K562 (cell line): Measurements from ENCODE around the gene FIZ1. TPM values are rescaled to one million over a fixed set of nuclear protein-coding genes. Genes with fewer than 3 reads are reported as not detected.
A peak's percentile ranks its signal among the peaks of the same experiment; 100 is the strongest.

Source experiments
- CBX1 ChIP-seq: sonication (generic); IDR thresholded peaks from 2 replicates; pipeline ENCODE4 v1.6.1; 2016; ENCODE audit warnings: antibody characterized with exemption, low read depth, mild to moderate bottlenecking
- HDAC1 ChIP-seq, 2 experiments: fragments of 450-650 bp; IDR thresholded peaks; 2 replicates each; pipeline ENCODE4 v1.6.1; 2016 to 2017; ENCODE audit warnings: inconsistent platforms in 1 of 2, mild to moderate bottlenecking in 1 of 2, moderate library complexity in 1 of 2
- KDM2B ChIP-seq: fragments of 250-450 bp; sonication (Bioruptor Pico); IDR thresholded peaks from 2 replicates; pipeline ENCODE4 v1.8.0; 2021; ENCODE audit warnings: mild to moderate bottlenecking, moderate library complexity
- MGA ChIP-seq: fragments of 450-650 bp; IDR thresholded peaks from 2 replicates; pipeline ENCODE4 v1.6.1; 2016; ENCODE audit warnings: mild to moderate bottlenecking, moderate library complexity
- NBN ChIP-seq: fragments of 450-650 bp; IDR thresholded peaks from 2 replicates; pipeline ENCODE4 v1.6.1; 2016; ENCODE audit warnings: low read depth, mild to moderate bottlenecking
- RBFOX2 ChIP-seq: fragments of 200-400 bp; formaldehyde crosslinking; IDR thresholded peaks from 2 replicates; pipeline ENCODE4 v1.6.1; 2017; ENCODE audit warnings: low read depth, mild to moderate bottlenecking, low read length, moderate library complexity
- ZFX ChIP-seq: sonication (generic); formaldehyde crosslinking; IDR thresholded peaks from 2 replicates; pipeline ENCODE4 v1.8.0; 2022; ENCODE audit warnings: mild to moderate bottlenecking, missing genetic modification reagents, moderate library complexity
- polyA plus RNA-seq, 8 experiments: library from polyadenylated mRNA; depleted of rRNA in 4 of 8; stranded (reverse) in 5 of 8; unstranded in 3 of 8; fragments of >200 nt; fragmentation: Nextera tagmentation in 2 of 8; fragmentation: Illumina TruSeq in 1 of 8; extraction: Ambion mirVana in 2 of 8; extraction: Trizol in 1 of 8; gene quantifications; 2 replicates each; pipeline versions ENCODE4 v1.2.1 to v1.2.3, GENCODE V29; 2011 to 2014; ENCODE audit warnings: inconsistent platforms in 1 of 8, missing spikeins in 1 of 8
- total RNA-seq, 7 experiments: library from RNA; depleted of rRNA in 6 of 7; stranded (reverse); fragments of >200 nt in 6 of 7; fragmentation: Illumina TruSeq in 2 of 7; extraction: Trizol in 2 of 7; gene quantifications; 2 replicates each; pipeline versions ENCODE4 v1.2.1 to v1.2.3, GENCODE V29; 2011 to 2021; ENCODE audit warnings: low replicate concordance in 1 of 7

FIZ1 gene
- total and polyA plus RNA-seq, 9 of the 15 experiments (the other 6 are each of a cell fraction or from before 2014, with no cell fraction given) = 0.79 to 17.5 (median 5.5) TPM

GRCh38 chr19:55642153-55643002 is 43.1 kb upstream of the FIZ1 start (continued):
- TF ChIP-seq MGA (peak; percentile 21; the same call in 1 of the 2 replicates), HDAC1 (IDR thresholded peaks at IDR 0.05) (0 out of 4 replicates have a peak, but pooled peaks of 1 of the 2 experiments have one; percentile 41), RBFOX2 (peak; percentile 36), ZFX (CRISPR knock-in tag) (0 out of 2 replicates have a peak, but pooled peaks have one; percentile 5), CBX1 (0 out of 2 replicates have a peak, but pooled peaks have one; percentile 15), KDM2B (CRISPR knock-in tag) (no peak), NBN (no peak)
